ENCODE results near the gene CCDC74A.
"Not testable (repeated sequence)": the region's sequence is repeated elsewhere in the genome, so short reads cannot be mapped to it uniquely, and the experiment has no call there.

The CCDC74A gene

GRCh38 chr2:131566371-131566770 lies 38.7 kb downstream of the CCDC74A start:
- DNase-seq (ENCODE audit: low spot score), result no peak

GRCh38 chr2:131567891-131568290 lies 40.2 kb downstream of the CCDC74A start:
- no peak for DNase-seq (ENCODE audit: low spot score)

GRCh38 chr2:131568401-131568800 lies 40.7 kb downstream of the CCDC74A start:
- not testable (repeated sequence) for DNase-seq (ENCODE audit: low spot score)

GRCh38 chr2:131572175-131572574 lies 44.5 kb downstream of the CCDC74A start:
- no peak for DNase-seq (ENCODE audit: low spot score)

GRCh38 chr2:131577812-131578211 lies 50.1 kb downstream of the CCDC74A start:
- no peak for DNase-seq (ENCODE audit: low spot score)

- no peak for DNase-seq (ENCODE audit: low spot score)
These were observed 52.5 kb downstream of the CCDC74A start for GRCh38 chr2:131580187-131580586.
